ENCODE data around the gene COL28A1. TPM values are rescaled to one million over a fixed set of nuclear protein-coding genes. Genes with fewer than 3 reads are reported as not detected.

Gene COL28A1
- total and polyA plus RNA-seq, 7 experiments from 2014 or later, result 0.12 to 0.49 (median 0.38) TPM; not detected in 2

- Mint-ChIP-seq H3K27ac (no peak overlapping the region), H3K9me3 (no peaks in the 10 kb centered on the region), H3K36me3 (no peaks in the 10 kb centered on the region), H3K4me3 (no peak overlapping the region), H3K27me3 (peaks cover 0 to 11% (median 5%) of the 10 kb centered on the region in 5 donors), H3K4me1 (peaks cover 0 to 5% (median 0%) of the 10 kb centered on the region in 7 donors)
- Histone ChIP-seq H3K36me3 (ENCODE audit: control insufficient read depth in 2 of 3, insufficient read depth in 3 of 3, low read length in 3 of 3) (no peaks in the 10 kb centered on the region), H3K9me3 (ENCODE audit: control insufficient read depth in 2 of 3, low read length in 3 of 3) (no peaks in the 10 kb centered on the region), H3K4me3 (ENCODE audit: low read length) (no peak overlapping the region), H3K4me1 (ENCODE audit: control insufficient read depth in 2 of 2, insufficient read depth in 2 of 2, low read length in 2 of 2) (no peaks in the 10 kb centered on the region), H3K27ac (ENCODE audit: low read depth, low read length) (no peak overlapping the region), H3K27me3 (ENCODE audit: control insufficient read depth in 2 of 2, insufficient read depth in 2 of 2, low read length in 2 of 2) (no peaks in the 10 kb centered on the region)
- DNase-seq (no peak), ATAC-seq (no peak)
- CTCF ChIA-PET, result interaction anchor here (0.6 to 3.5 kb wide), 5 partner anchors 173 to 510 kb away, joined by 3 to 44 read pairs (median 5); no protein-coding TSS in a partner anchor
- intact Hi-C loops (cut with micrococcal nuclease), result loop anchor here in 1 of 2 donors (5.0 kb wide), 2 partner anchors 285 to 755 kb away; no protein-coding TSS in a partner anchor
- POLR2A ChIA-PET, result no interaction called here
These were observed 6.7 kb upstream of the COL28A1 start for GRCh38 chr7:7542251-7542835.

DNA sequence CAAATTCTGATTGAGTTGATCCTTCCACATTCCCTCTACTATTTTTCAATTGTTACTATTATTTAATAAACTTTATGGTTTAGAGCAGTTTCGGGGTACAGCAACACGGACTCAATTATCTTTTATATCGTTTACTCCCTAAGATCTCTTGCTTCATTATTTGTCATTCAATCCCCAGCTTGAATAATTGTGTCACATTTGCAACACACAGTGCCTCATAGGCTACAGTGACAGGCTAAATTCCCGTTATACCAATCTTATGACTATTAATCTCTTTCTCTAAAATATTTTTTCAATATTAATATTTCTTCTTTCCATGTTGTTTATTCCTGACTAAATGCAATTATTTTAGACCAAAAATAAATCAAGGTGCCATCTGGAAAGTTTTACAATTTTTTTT is 4.0 kb upstream of the COL28A1 start:
- no peak overlapping the region for H3K4me3 ChIP-seq (ENCODE audit: low read length)
- no peaks in the 10 kb centered on the region for H3K9me3 ChIP-seq (ENCODE audit: control insufficient read depth in 2 of 3, low read length in 3 of 3)
- Mint-ChIP-seq H3K4me1 (peaks cover 0 to 5% (median 0%) of the 10 kb centered on the region in 7 donors), H3K27me3 (peaks cover 0 to 18% (median 5%) of the 10 kb centered on the region in 5 donors), H3K27ac (no peak overlapping the region), H3K9me3 (no peaks in the 10 kb centered on the region), H3K36me3 (no peaks in the 10 kb centered on the region), H3K4me3 (no peak overlapping the region)
- no peaks in the 10 kb centered on the region for H3K4me1 ChIP-seq (ENCODE audit: control insufficient read depth in 2 of 2, insufficient read depth in 2 of 2, low read length in 2 of 2)
- ATAC-seq (no peak), DNase-seq (no peak)
- ChIA-PET CTCF (interaction anchor here (1.1 to 1.3 kb wide), 2 partner anchors 434 to 436 kb away, joined by 6 to 7 read pairs; no protein-coding TSS in a partner anchor), POLR2A (interaction anchor here (1.0 to 1.1 kb wide), 2 partner anchors 13 to 358 kb away, joined by 3 read pairs; partner anchors contain the start of gene C1GALT1)
- no peaks in the 10 kb centered on the region for H3K36me3 ChIP-seq (ENCODE audit: control insufficient read depth in 2 of 3, insufficient read depth in 3 of 3, low read length in 3 of 3)
- intact Hi-C loops (cut with micrococcal nuclease), result loop anchor here in 1 of 2 donors (2.0 to 5.0 kb wide), 5 partner anchors 115 to 758 kb away; no protein-coding TSS in a partner anchor
- H3K27ac ChIP-seq (ENCODE audit: low read depth, low read length), result no peak overlapping the region
- H3K27me3 ChIP-seq (ENCODE audit: control insufficient read depth in 2 of 2, insufficient read depth in 2 of 2, low read length in 2 of 2), result no peaks in the 10 kb centered on the region

DNA sequence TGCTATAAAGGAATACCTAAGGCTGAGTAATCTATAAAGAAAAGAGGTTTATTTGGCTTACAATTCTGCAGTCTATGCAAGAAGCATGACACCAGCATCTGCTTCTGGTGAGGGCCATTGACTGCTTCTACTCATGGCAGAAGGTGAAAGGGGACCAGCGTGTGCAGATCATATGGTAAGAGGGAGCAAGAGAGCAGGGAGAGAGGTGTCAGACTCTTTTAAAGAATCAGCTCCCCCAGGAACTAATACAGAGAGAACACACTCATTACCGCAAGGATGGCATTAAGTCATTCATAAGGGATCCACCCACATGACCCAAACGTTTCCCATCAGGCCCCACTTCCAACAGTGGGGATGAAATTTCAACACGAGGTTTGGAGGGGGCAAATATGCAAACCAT is 3.5 kb upstream of the COL28A1 start:
- ATAC-seq (no peak), DNase-seq (no peak)
- ChIA-PET CTCF (interaction anchor here (0.7 to 1.3 kb wide), 5 partner anchors 11 to 440 kb away, joined by 3 to 7 read pairs (median 4); no protein-coding TSS in a partner anchor), POLR2A (interaction anchor here (1.0 to 1.1 kb wide), 2 partner anchors 12 to 357 kb away, joined by 3 read pairs; partner anchors contain the start of gene C1GALT1)
- intact Hi-C loops (cut with micrococcal nuclease), result no loop called here
- Mint-ChIP-seq H3K36me3 (no peaks in the 10 kb centered on the region), H3K4me1 (peaks cover 0 to 5% (median 0%) of the 10 kb centered on the region in 7 donors), H3K4me3 (no peak overlapping the region), H3K9me3 (no peaks in the 10 kb centered on the region), H3K27me3 (peaks cover 0 to 20% (median 5%) of the 10 kb centered on the region in 5 donors), H3K27ac (no peak overlapping the region)
- H3K27me3 ChIP-seq (ENCODE audit: control insufficient read depth in 2 of 2, insufficient read depth in 2 of 2, low read length in 2 of 2), result no peaks in the 10 kb centered on the region
- H3K27ac ChIP-seq (ENCODE audit: low read depth, low read length), result no peak overlapping the region
- H3K36me3 ChIP-seq (ENCODE audit: control insufficient read depth in 2 of 3, insufficient read depth in 3 of 3, low read length in 3 of 3), result no peaks in the 10 kb centered on the region
- no peaks in the 10 kb centered on the region for H3K4me1 ChIP-seq (ENCODE audit: control insufficient read depth in 2 of 2, insufficient read depth in 2 of 2, low read length in 2 of 2)
- no peaks in the 10 kb centered on the region for H3K9me3 ChIP-seq (ENCODE audit: control insufficient read depth in 2 of 3, low read length in 3 of 3)
- H3K4me3 ChIP-seq (ENCODE audit: low read length), result no peak overlapping the region

DNA sequence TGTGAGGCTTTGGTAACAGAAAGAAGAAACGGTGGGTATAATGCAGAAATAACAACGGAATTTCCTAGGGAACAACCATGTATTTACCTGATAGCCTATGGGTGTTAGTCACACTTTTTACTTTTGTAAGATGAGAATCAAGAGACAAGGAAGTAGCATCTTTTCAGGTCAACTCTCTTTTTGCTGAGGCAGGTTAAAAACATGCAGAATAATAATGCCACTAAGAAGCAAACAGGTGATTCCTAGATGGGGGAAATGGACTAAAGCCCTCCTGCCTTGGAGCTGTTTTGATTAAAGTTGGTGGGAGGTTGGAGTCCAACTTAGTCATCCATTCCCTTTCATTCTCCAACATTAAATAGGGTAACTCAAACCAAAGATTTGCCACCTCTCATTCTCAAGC is 2.0 kb upstream of the COL28A1 start:
- ATAC-seq (no peak), DNase-seq (no peak)
- H3K4me3 ChIP-seq (ENCODE audit: low read length), result no peak overlapping the region
- no peak overlapping the region for H3K27ac ChIP-seq (ENCODE audit: low read depth, low read length)
- Mint-ChIP-seq H3K27me3 (peaks cover 0 to 26% (median 7%) of the 10 kb centered on the region in 5 donors), H3K4me3 (no peak overlapping the region), H3K27ac (no peak overlapping the region), H3K36me3 (no peaks in the 10 kb centered on the region), H3K4me1 (peaks cover 0 to 5% (median 0%) of the 10 kb centered on the region in 7 donors), H3K9me3 (no peaks in the 10 kb centered on the region)
- intact Hi-C loops (cut with micrococcal nuclease), result loop anchor here in 1 of 2 donors (1.0 kb wide), 2 partner anchors 356 to 434 kb away; no protein-coding TSS in a partner anchor
- H3K36me3 ChIP-seq (ENCODE audit: control insufficient read depth in 2 of 3, insufficient read depth in 3 of 3, low read length in 3 of 3), result no peaks in the 10 kb centered on the region
- ChIA-PET CTCF (no interaction called here), POLR2A (no interaction called here)
- H3K9me3 ChIP-seq (ENCODE audit: control insufficient read depth in 2 of 3, low read length in 3 of 3), result no peaks in the 10 kb centered on the region
- H3K27me3 ChIP-seq (ENCODE audit: control insufficient read depth in 2 of 2, insufficient read depth in 2 of 2, low read length in 2 of 2), result no peaks in the 10 kb centered on the region
- H3K4me1 ChIP-seq (ENCODE audit: control insufficient read depth in 2 of 2, insufficient read depth in 2 of 2, low read length in 2 of 2), result no peaks in the 10 kb centered on the region

- Mint-ChIP-seq H3K27me3 (peaks cover 0 to 26% (median 5%) of the 10 kb centered on the region in 5 donors), H3K4me3 (no peak overlapping the region), H3K4me1 (peaks cover 0 to 3% (median 0%) of the 10 kb centered on the region in 7 donors), H3K36me3 (no peaks in the 10 kb centered on the region), H3K9me3 (no peaks in the 10 kb centered on the region), H3K27ac (no peak overlapping the region)
- no peaks in the 10 kb centered on the region for H3K9me3 ChIP-seq (ENCODE audit: control insufficient read depth in 2 of 3, low read length in 3 of 3)
- H3K4me3 ChIP-seq (ENCODE audit: low read length), result no peak overlapping the region
- H3K36me3 ChIP-seq (ENCODE audit: control insufficient read depth in 2 of 3, insufficient read depth in 3 of 3, low read length in 3 of 3), result no peaks in the 10 kb centered on the region
- intact Hi-C loops (cut with micrococcal nuclease), result no loop called here
- ATAC-seq (no peak), DNase-seq (no peak)
- no peaks in the 10 kb centered on the region for H3K27me3 ChIP-seq (ENCODE audit: control insufficient read depth in 2 of 2, insufficient read depth in 2 of 2, low read length in 2 of 2)
- no peaks in the 10 kb centered on the region for H3K4me1 ChIP-seq (ENCODE audit: control insufficient read depth in 2 of 2, insufficient read depth in 2 of 2, low read length in 2 of 2)
- CTCF ChIA-PET, result interaction anchor here (0.9 to 1.2 kb wide), 2 partner anchors 432 to 433 kb away, joined by 3 read pairs; no protein-coding TSS in a partner anchor
- POLR2A ChIA-PET, result no interaction called here
- H3K27ac ChIP-seq (ENCODE audit: low read depth, low read length), result no peak overlapping the region
These were observed 835 bp upstream of the COL28A1 start for GRCh38 chr7:7536396-7537019.

GRCh38 chr7:7533831-7534430 is 1.7 kb downstream of the COL28A1 start:
- no peaks in the 10 kb centered on the region for H3K4me1 Mint-ChIP-seq
- ATAC-seq (no peak), DNase-seq (no peak)
- no peaks in the 10 kb centered on the region for H3K36me3 Mint-ChIP-seq
- no peak overlapping the region for H3K27ac Mint-ChIP-seq
- POLR2A ChIA-PET, result no interaction called here
- Histone ChIP-seq H3K4me3 (ENCODE audit: low read length) (no peak overlapping the region), H3K9me3 (ENCODE audit: control insufficient read depth in 2 of 3, low read length in 3 of 3) (no peaks in the 10 kb centered on the region), H3K36me3 (ENCODE audit: control insufficient read depth in 2 of 3, insufficient read depth in 3 of 3, low read length in 3 of 3) (no peaks in the 10 kb centered on the region), H3K27ac (ENCODE audit: low read depth, low read length) (no peak overlapping the region), H3K4me1 (ENCODE audit: control insufficient read depth in 2 of 2, insufficient read depth in 2 of 2, low read length in 2 of 2) (no peaks in the 10 kb centered on the region), H3K27me3 (ENCODE audit: control insufficient read depth in 2 of 2, insufficient read depth in 2 of 2, low read length in 2 of 2) (no peaks in the 10 kb centered on the region)
- CTCF ChIA-PET, result no interaction called here
- intact Hi-C loops (cut with micrococcal nuclease), result no loop called here
- H3K27me3 Mint-ChIP-seq, result peaks cover 0 to 23% (median 5%) of the 10 kb centered on the region in 5 donors
- no peak overlapping the region for H3K4me3 Mint-ChIP-seq
- H3K9me3 Mint-ChIP-seq, result no peaks in the 10 kb centered on the region

All from naive thymus-derived CD4-positive, alpha-beta T cell (primary cell).